H1 (cell line): ENCODE results near the gene UPK3BL2. TPM values are rescaled to one million over a fixed set of nuclear protein-coding genes. Genes with fewer than 3 reads are reported as not detected.
"Not testable (repeated sequence)": the region's sequence is repeated elsewhere in the genome, so short reads cannot be mapped to it uniquely, and the experiment has no call there.

ENCODE experiments used
- CTCF ChIA-PET: fragments of 300-600 bp; sonication (Branson Sonifier 250); formaldehyde crosslinking; loops from one replicate; lab custom pipeline; 2021; ENCODE audit not compliant: partially characterized antibody; lab: Charles Lee
- POLR2A ChIA-PET: fragments of 300-600 bp; sonication (Branson Sonifier 250); formaldehyde crosslinking; loops from one replicate; lab custom pipeline; 2021; ENCODE audit warnings: inconsistent platforms; ENCODE audit not compliant: partially characterized antibody; lab: Charles Lee
- DNase-seq, 2 experiments: peaks; one replicate each; pipeline versions ENCODE4 v3.0.0 to v3.0.0-alpha.2; 2010 to 2022; ENCODE audit warnings: low spot score in 2 of 2, low read depth in 1 of 2, mixed read lengths in 1 of 2
- FAIRE-seq: peaks from 2 replicates; lab custom pipeline; 2011; peaks lifted over from hg19 to GRCh38; lab: Jason Lieb, UNC
- H2AFZ ChIP-seq: 2 replicates; pipeline ENCODE4 v1.8.1; 2012; ENCODE audit warnings: low read length, inconsistent platforms
- H2AK5ac ChIP-seq: 2 replicates; pipeline ENCODE4 v1.6.1; 2013; ENCODE audit warnings: low read depth, low read length
- H2BK120ac ChIP-seq: replicated peaks from 2 replicates; pipeline ENCODE3; 2013; ENCODE audit warnings: low read depth, low read length, inconsistent platforms
- H2BK12ac ChIP-seq: 2 replicates; pipeline ENCODE4 v1.6.1; 2013; ENCODE audit warnings: low read depth, low read length
- H2BK15ac ChIP-seq: 2 replicates; pipeline ENCODE4 v1.6.1; 2013; ENCODE audit warnings: low read length
- H2BK20ac ChIP-seq: 2 replicates; pipeline ENCODE4 v1.6.1; 2013; ENCODE audit warnings: low read length
- H2BK5ac ChIP-seq: 2 replicates; pipeline ENCODE4 v1.6.1; 2013; ENCODE audit warnings: low read depth, low read length
- H3K14ac ChIP-seq: 2 replicates; pipeline ENCODE4 v1.6.1; 2013; ENCODE audit warnings: inconsistent platforms; ENCODE audit not compliant: insufficient read length
- H3K18ac ChIP-seq: 2 replicates; pipeline ENCODE4 v1.6.1; 2013; ENCODE audit warnings: low read length; ENCODE audit errors: extremely low read depth
- H3K23ac ChIP-seq: 2 replicates; pipeline ENCODE4 v1.6.1; 2013; ENCODE audit warnings: inconsistent platforms; ENCODE audit not compliant: insufficient read length
- H3K23me2 ChIP-seq: 2 replicates; pipeline ENCODE4 v1.6.1; 2013; ENCODE audit warnings: low read depth, low read length
- H3K27ac ChIP-seq: 2 replicates; pipeline ENCODE4 v1.6.1; 2011; ENCODE audit warnings: low read depth, low read length, inconsistent platforms
- H3K27me3 ChIP-seq, 4 experiments: replicated peaks in 1 of 4; 1 replicate in 1 of 4; 2 replicates in 3 of 4; pipeline versions ENCODE4 v1.6.1 to v1.8.1; 2011 to 2013; ENCODE audit warnings: low read length in 3 of 4, mild to moderate bottlenecking in 3 of 4, inconsistent platforms in 2 of 4, mixed read lengths in 2 of 4, moderate library complexity in 1 of 4; ENCODE audit not compliant: control insufficient read depth in 3 of 4, insufficient read depth in 3 of 4; ENCODE audit errors: extremely low read depth in 1 of 4
- H3K36me3 ChIP-seq, 4 experiments: 2 replicates each; pipeline versions ENCODE4 v1.6.1 to v1.8.1; 2011 to 2013; ENCODE audit warnings: mild to moderate bottlenecking in 4 of 4, low read length in 3 of 4, moderate library complexity in 2 of 4, control low read depth in 1 of 4, inconsistent platforms in 1 of 4; ENCODE audit not compliant: insufficient read depth in 4 of 4, control insufficient read depth in 2 of 4
- H3K4ac ChIP-seq: replicated peaks from 2 replicates; pipeline ENCODE3; 2013; ENCODE audit warnings: low read length, low read depth, mixed read lengths, inconsistent platforms; ENCODE audit not compliant: insufficient read length
- H3K4me1 ChIP-seq, 4 experiments: replicated peaks in 1 of 4; 1 replicate in 1 of 4; 2 replicates in 3 of 4; pipeline versions ENCODE4 v1.6.1 to v1.8.1; 2011 to 2013; ENCODE audit warnings: low read length in 3 of 4, inconsistent platforms in 2 of 4, mixed read lengths in 1 of 4; ENCODE audit not compliant: insufficient read depth in 4 of 4, control insufficient read depth in 3 of 4
- H3K4me2 ChIP-seq, 2 experiments: 2 replicates each; pipeline versions ENCODE4 v1.6.1 to v1.8.1; 2011 to 2013; ENCODE audit warnings: low read depth in 2 of 2, low read length in 2 of 2, control low read depth in 1 of 2, inconsistent platforms in 1 of 2, mild to moderate bottlenecking in 1 of 2; ENCODE audit not compliant: insufficient read depth in 1 of 2
- H3K4me3 ChIP-seq, 4 experiments: fragments of 200-600, 300-600 bp in 1 of 4; sonication (generic), shearing (Covaris generic), sonication (Bioruptor Twin) in 1 of 4; 2 replicates each; pipeline versions ENCODE4 v1.5.1 to v1.8.1; 2011 to 2016; ENCODE audit warnings: low read length in 4 of 4, low read depth in 3 of 4, control low read depth in 2 of 4, inconsistent platforms in 2 of 4, mild to moderate bottlenecking in 2 of 4, mixed read lengths in 1 of 4, moderate library complexity in 1 of 4; ENCODE audit not compliant: insufficient read depth in 2 of 4; ENCODE audit errors: extremely low read depth in 1 of 4
- H3K56ac ChIP-seq: replicated peaks from 2 replicates; pipeline ENCODE3; 2013; ENCODE audit warnings: low read depth, mild to moderate bottlenecking, mixed read lengths, low read length, inconsistent platforms; ENCODE audit not compliant: insufficient read length
- H3K79me1 ChIP-seq: 2 replicates; pipeline ENCODE4 v1.6.1; 2013; ENCODE audit warnings: low read depth, low read length, control low read depth
- H3K79me2 ChIP-seq, 2 experiments: 2 replicates each; pipeline versions ENCODE4 v1.6.1 to v1.8.1; 2012 to 2013; ENCODE audit warnings: low read length in 2 of 2, mild to moderate bottlenecking in 2 of 2, inconsistent platforms in 1 of 2; ENCODE audit not compliant: insufficient read depth in 2 of 2, control insufficient read depth in 1 of 2
- H3K9ac ChIP-seq, 4 experiments: replicated peaks in 1 of 4; 1 replicate in 1 of 4; 2 replicates in 3 of 4; pipeline versions ENCODE4 v1.6.1 to v1.8.1; 2011 to 2013; ENCODE audit warnings: low read depth in 3 of 4, low read length in 3 of 4, control low read depth in 2 of 4, mild to moderate bottlenecking in 2 of 4, moderate library complexity in 2 of 4, inconsistent platforms in 1 of 4; ENCODE audit errors: extremely low read depth in 1 of 4
- H3K9me3 ChIP-seq, 2 experiments: 2 replicates each; pipeline versions ENCODE4 v1.6.1 to v1.8.1; 2012 to 2013; ENCODE audit warnings: mild to moderate bottlenecking in 2 of 2, moderate library complexity in 2 of 2, control low read depth in 1 of 2, inconsistent platforms in 1 of 2, low read depth in 1 of 2, low read length in 1 of 2, mixed read lengths in 1 of 2; ENCODE audit not compliant: insufficient read depth in 2 of 2
- H4K20me1 ChIP-seq, 2 experiments: replicated peaks in 1 of 2; 2 replicates each; pipeline versions ENCODE3 to v1.8.1; 2011 to 2013; ENCODE audit warnings: inconsistent platforms in 2 of 2, low read length in 2 of 2, mild to moderate bottlenecking in 1 of 2; ENCODE audit not compliant: insufficient read depth in 2 of 2, control insufficient read depth in 1 of 2
- H4K5ac ChIP-seq: 2 replicates; pipeline ENCODE4 v1.6.1; 2013; ENCODE audit warnings: low read length, low read depth, mixed read lengths, inconsistent platforms; ENCODE audit not compliant: insufficient read length
- H4K8ac ChIP-seq: 2 replicates; pipeline ENCODE4 v1.8.0; 2013; ENCODE audit warnings: mild to moderate bottlenecking, moderate library complexity, low read length, inconsistent platforms; ENCODE audit not compliant: insufficient read depth; ENCODE audit errors: extremely low read depth
- H4K91ac ChIP-seq: replicated peaks from 2 replicates; pipeline ENCODE3; 2013; ENCODE audit warnings: low read length, mixed read lengths, inconsistent platforms; ENCODE audit not compliant: insufficient read length
- WGBS, 2 experiments: shearing (Covaris generic) in 1 of 2; methylation state at CpG; one replicate each; pipeline versions ENCODE4 v1.1.6 to v1.1.7; 2013 to 2015; ENCODE audit warnings: low lambda C conversion rate in 2 of 2, mixed read lengths in 2 of 2, inconsistent platforms in 1 of 2, low coverage in 1 of 2, missing lambda C conversion rate in 1 of 2; ENCODE audit not compliant: insufficient replicate concordance in 2 of 2, insufficient coverage in 1 of 2, insufficient read length in 1 of 2; ENCODE audit errors: extremely low coverage in 1 of 2, missing lambda C conversion rate in 1 of 2; 5-methylcytosine and 5-hydroxymethylcytosine counted together
- polyA plus RNA-seq, 7 experiments: library from polyadenylated mRNA; depleted of rRNA in 3 of 7; stranded (reverse) in 5 of 7; unstranded in 2 of 7; fragments of >200 nt in 5 of 7; fragments of 200-250 nt in 2 of 7; gene quantifications; 1 replicate in 5 of 7; 2 replicates in 1 of 7; 4 replicates in 1 of 7; pipeline versions ENCODE4 v1.2.1 to v1.2.3, GENCODE V29; 2011 to 2013; ENCODE audit warnings: missing spikeins in 2 of 7, mixed read lengths in 2 of 7
- total RNA-seq: library from RNA; stranded (reverse); fragmentation: NEBNext Ultra II Directional; extraction: Animal tissue kit (Norgen Biotek cat#: 25700); gene quantifications from 2 replicates; pipeline ENCODE4 v1.2.1, GENCODE V29; 2021

Gene UPK3BL2
- total and polyA plus RNA-seq, 2 of the 8 experiments (the other 6 are each of a cell fraction or from before 2014, with no cell fraction given), result 12.4 to 22.6 TPM

- H3K9ac ChIP-seq, H3K18ac ChIP-seq, H2BK120ac ChIP-seq, H3K56ac ChIP-seq, H3K14ac ChIP-seq, H3K36me3 ChIP-seq, H3K4me1 ChIP-seq, H2BK15ac ChIP-seq, H4K91ac ChIP-seq, H4K8ac ChIP-seq, H3K4me2 ChIP-seq, H3K23me2 ChIP-seq, H3K79me1 ChIP-seq, H2BK5ac ChIP-seq, H2BK20ac ChIP-seq, FAIRE-seq, H3K9me3 ChIP-seq, H4K20me1 ChIP-seq, H2AK5ac ChIP-seq, H3K4ac ChIP-seq, H3K27me3 ChIP-seq, H2AFZ ChIP-seq, POLR2A ChIA-PET, H3K23ac ChIP-seq, CTCF ChIA-PET, H3K79me2 ChIP-seq, H2BK12ac ChIP-seq, H3K4me3 ChIP-seq, H3K27ac ChIP-seq, H4K5ac ChIP-seq, DNase-seq: not testable (repeated sequence)
- no CpG with 5 or more reads among the region's 15 CpGs for WGBS, 2 experiments
Observed at GRCh38 chr7:102514881-102515721, 28.4 kb downstream of the UPK3BL2 start.
